Endodermal cell (in vitro differentiated cells): ENCODE results near the gene SOX6. TPM values are rescaled to one million over a fixed set of nuclear protein-coding genes. Genes with fewer than 3 reads are reported as not detected.

Source experiments
- DNase-seq: peaks from one replicate; pipeline ENCODE4 v3.0.0-alpha.2; 2017
- H3K27ac ChIP-seq: 2 replicates; pipeline ENCODE4 v1.5.1; 2013; ENCODE audit warnings: mild to moderate bottlenecking, low read depth, low read length, moderate library complexity
- H3K27me3 ChIP-seq: 2 replicates; pipeline ENCODE4 v1.6.1; 2013; ENCODE audit warnings: mild to moderate bottlenecking, low read length, moderate library complexity; ENCODE audit not compliant: insufficient read depth, control insufficient read depth, poor library complexity, severe bottlenecking
- H3K36me3 ChIP-seq: 2 replicates; pipeline ENCODE4 v1.7.0; 2013; ENCODE audit warnings: mild to moderate bottlenecking, low read length, moderate library complexity; ENCODE audit not compliant: control insufficient read depth, insufficient read depth
- H3K4me1 ChIP-seq: one replicate; pipeline ENCODE4 v1.7.0; 2013; ENCODE audit warnings: low read length; ENCODE audit not compliant: control insufficient read depth, insufficient read depth
- H3K4me3 ChIP-seq: 2 replicates; pipeline ENCODE4 v1.5.1; 2013; ENCODE audit warnings: mild to moderate bottlenecking, low read length, moderate library complexity
- H3K9ac ChIP-seq: 2 replicates; pipeline ENCODE4 v1.6.1; 2013; ENCODE audit warnings: mild to moderate bottlenecking, low read length, moderate library complexity; ENCODE audit not compliant: poor library complexity, severe bottlenecking; ENCODE audit errors: extremely low read depth
- H3K9me3 ChIP-seq: 2 replicates; pipeline ENCODE4 v1.6.1; 2013; ENCODE audit warnings: mild to moderate bottlenecking, low read length, moderate library complexity; ENCODE audit not compliant: control insufficient read depth
- H3K27ac Mint-ChIP-seq: 2 replicates; pipeline ENCODE4 v1.8.0; 2020; ENCODE audit warnings: mixed read lengths
- H3K27me3 Mint-ChIP-seq: 2 replicates; pipeline ENCODE4 v1.8.0; 2021; ENCODE audit warnings: mild to moderate bottlenecking, mixed read lengths; ENCODE audit not compliant: insufficient read depth
- H3K36me3 Mint-ChIP-seq: 2 replicates; pipeline ENCODE4 v1.8.0; 2020; ENCODE audit warnings: low read depth, mixed read lengths
- H3K4me1 Mint-ChIP-seq: 2 replicates; pipeline ENCODE4 v1.8.0; 2020; ENCODE audit warnings: mixed read lengths
- H3K4me3 Mint-ChIP-seq: 2 replicates; pipeline ENCODE4 v1.8.0; 2020; ENCODE audit warnings: mild to moderate bottlenecking, moderate library complexity, mixed read lengths
- H3K9me3 Mint-ChIP-seq: 2 replicates; pipeline ENCODE4 v1.8.0; 2020; ENCODE audit warnings: mild to moderate bottlenecking, mixed read lengths
- WGBS, 2 experiments: methylation state at CpG; one replicate each; pipeline versions ENCODE4 v1.1.5 to v1.1.7; 2013; ENCODE audit warnings: missing lambda C conversion rate in 2 of 2, mixed read lengths in 1 of 2; ENCODE audit not compliant: insufficient coverage in 1 of 2, insufficient read length in 1 of 2; 5-methylcytosine and 5-hydroxymethylcytosine counted together
- total RNA-seq, 2 donors: library from RNA; stranded (reverse); fragmentation: NEBNext Ultra II Directional in 1 of 2; extraction: Animal tissue kit (Norgen Biotek cat#: 25700) in 1 of 2; gene quantifications; 2 replicates in 1 of 2; 3 replicates in 1 of 2; pipeline ENCODE4 v1.2.1, GENCODE V29; 2021
- TF ChIP-seq, protein P1 (sequence below): fragments of 200-600 bp; sonication (generic); conservative IDR thresholded peaks from 2 replicates; pipeline ENCODE4 v1.5.0; 2021; ENCODE audit warnings: antibody characterized with exemption, mild to moderate bottlenecking

SOX6 gene
- total RNA-seq, 2 donors from 2014 or later, result 0.13 to 0.20 TPM

DNA sequence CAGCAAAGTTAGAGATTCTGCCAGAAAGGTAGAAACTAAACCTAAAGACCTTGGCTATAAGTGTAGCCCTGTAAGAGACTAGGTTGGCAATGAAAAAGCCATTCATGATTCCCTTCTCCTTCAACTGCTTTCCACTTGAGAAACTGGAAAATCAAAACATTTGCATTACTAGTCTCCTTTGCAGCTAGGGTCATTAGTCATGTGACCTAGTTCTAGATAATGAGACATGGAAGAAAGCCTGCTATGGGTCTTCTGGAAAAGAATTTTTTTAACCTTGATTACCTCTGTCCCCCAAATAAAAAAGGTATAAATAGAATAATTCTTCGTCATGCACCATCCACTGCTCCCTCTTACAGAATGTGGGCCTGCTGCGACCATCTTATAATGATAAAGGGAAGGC is 80.1 kb downstream of the SOX6 start:
- TF ChIP-seq, protein P1, sequence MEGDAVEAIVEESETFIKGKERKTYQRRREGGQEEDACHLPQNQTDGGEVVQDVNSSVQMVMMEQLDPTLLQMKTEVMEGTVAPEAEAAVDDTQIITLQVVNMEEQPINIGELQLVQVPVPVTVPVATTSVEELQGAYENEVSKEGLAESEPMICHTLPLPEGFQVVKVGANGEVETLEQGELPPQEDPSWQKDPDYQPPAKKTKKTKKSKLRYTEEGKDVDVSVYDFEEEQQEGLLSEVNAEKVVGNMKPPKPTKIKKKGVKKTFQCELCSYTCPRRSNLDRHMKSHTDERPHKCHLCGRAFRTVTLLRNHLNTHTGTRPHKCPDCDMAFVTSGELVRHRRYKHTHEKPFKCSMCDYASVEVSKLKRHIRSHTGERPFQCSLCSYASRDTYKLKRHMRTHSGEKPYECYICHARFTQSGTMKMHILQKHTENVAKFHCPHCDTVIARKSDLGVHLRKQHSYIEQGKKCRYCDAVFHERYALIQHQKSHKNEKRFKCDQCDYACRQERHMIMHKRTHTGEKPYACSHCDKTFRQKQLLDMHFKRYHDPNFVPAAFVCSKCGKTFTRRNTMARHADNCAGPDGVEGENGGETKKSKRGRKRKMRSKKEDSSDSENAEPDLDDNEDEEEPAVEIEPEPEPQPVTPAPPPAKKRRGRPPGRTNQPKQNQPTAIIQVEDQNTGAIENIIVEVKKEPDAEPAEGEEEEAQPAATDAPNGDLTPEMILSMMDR, result no peak
- Mint-ChIP-seq H3K27me3 (no peaks in the 10 kb centered on the region), H3K4me1 (no peaks in the 10 kb centered on the region)

DNA sequence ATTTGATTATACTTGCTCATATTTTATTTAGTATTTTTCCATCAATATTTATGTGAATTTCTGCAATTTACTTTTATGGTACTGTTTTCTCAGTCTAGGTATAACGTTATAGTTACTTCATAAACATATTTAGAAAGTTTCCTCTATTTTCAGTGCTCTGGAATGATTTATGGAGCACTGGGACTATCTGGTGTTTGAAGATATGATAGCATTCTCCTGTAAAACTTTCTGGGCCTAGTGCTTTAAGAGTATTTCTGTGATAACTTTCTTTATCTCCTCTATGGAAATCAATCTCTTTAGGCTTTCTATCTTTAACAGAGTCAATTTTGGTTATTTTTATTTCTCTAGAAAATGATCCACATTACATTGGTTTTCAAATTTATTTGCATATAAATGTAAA is 85.1 kb downstream of the SOX6 start:
- no peak for DNase-seq
- Histone ChIP-seq H3K36me3 (no peaks in the 10 kb centered on the region), H3K27me3 (no peaks in the 10 kb centered on the region), H3K27ac (no peak overlapping the region), H3K4me3 (no peak overlapping the region), H3K4me1 (no peaks in the 10 kb centered on the region), H3K9me3 (no peaks in the 10 kb centered on the region), H3K9ac (no peak overlapping the region)
- WGBS, 2 experiments, result 60% methylated on average over 1 of the region's 1 CpG; no CpG with 5 or more reads in 1 of the 2 experiments
- no peak overlapping the region for H3K4me3 Mint-ChIP-seq
- no peaks in the 10 kb centered on the region for H3K27me3 Mint-ChIP-seq
- no peaks in the 10 kb centered on the region for H3K36me3 Mint-ChIP-seq
- H3K9me3 Mint-ChIP-seq, result no peaks in the 10 kb centered on the region
- TF ChIP-seq, protein P1, result no peak
- no peaks in the 10 kb centered on the region for H3K4me1 Mint-ChIP-seq
- no peak overlapping the region for H3K27ac Mint-ChIP-seq

More for the DNA sequence above, 80.1 kb downstream of the SOX6 start:
- Histone ChIP-seq H3K9me3 (no peaks in the 10 kb centered on the region), H3K27me3 (no peaks in the 10 kb centered on the region), H3K4me1 (no peaks in the 10 kb centered on the region), H3K27ac (no peak overlapping the region), H3K9ac (no peak overlapping the region), H3K36me3 (no peaks in the 10 kb centered on the region), H3K4me3 (no peak overlapping the region)
- Mint-ChIP-seq H3K9me3 (no peaks in the 10 kb centered on the region), H3K36me3 (no peaks in the 10 kb centered on the region), H3K27ac (no peak overlapping the region), H3K4me3 (no peak overlapping the region)
- no peak for DNase-seq
- 94% methylated on average over 2 of the region's 2 CpGs; no CpG with 5 or more reads in 1 of the 2 experiments for whole genome bisulfite sequencing, 2 experiments

- Histone ChIP-seq H3K9ac (no peak overlapping the region), H3K36me3 (no peaks in the 10 kb centered on the region), H3K27me3 (no peaks in the 10 kb centered on the region), H3K9me3 (no peaks in the 10 kb centered on the region), H3K4me1 (no peaks in the 10 kb centered on the region), H3K4me3 (no peak overlapping the region), H3K27ac (no peak overlapping the region)
- H3K4me1 Mint-ChIP-seq, result no peaks in the 10 kb centered on the region
- no peak overlapping the region for H3K27ac Mint-ChIP-seq
- H3K27me3 Mint-ChIP-seq, result no peaks in the 10 kb centered on the region
- H3K36me3 Mint-ChIP-seq, result no peaks in the 10 kb centered on the region
- DNase-seq, result no peak
- no peak overlapping the region for H3K4me3 Mint-ChIP-seq
- TF ChIP-seq, protein P1, result no peak
- H3K9me3 Mint-ChIP-seq, result no peaks in the 10 kb centered on the region
These were observed 90.3 kb downstream of the SOX6 start for GRCh38 chr11:16266021-16266420.
